Measurements from ENCODE around the gene SPARC.
"Not testable (repeated sequence)": the region's sequence is repeated elsewhere in the genome, so short reads cannot be mapped to it uniquely, and the experiment has no call there.

The SPARC gene

GRCh38 chr5:151700296-151700695, 13.6 kb upstream of the SPARC start:
- DNase-seq (ENCODE audit: low spot score) = no peak

GRCh38 chr5:151699071-151699901, 12.6 kb upstream of the SPARC start:
- DNase-seq (ENCODE audit: low spot score) = no peak

- not testable (repeated sequence) for DNase-seq (ENCODE audit: low spot score)
Measured at GRCh38 chr5:151698081-151698480, 11.4 kb upstream of the SPARC start.

- no peak for DNase-seq (ENCODE audit: low spot score)
Measured at GRCh38 chr5:151697452-151697851, 10.7 kb upstream of the SPARC start.

- no peak for DNase-seq (ENCODE audit: low spot score)
Measured at GRCh38 chr5:151696470-151697061, 9.9 kb upstream of the SPARC start.

GRCh38 chr5:151695464-151695863, 8.7 kb upstream of the SPARC start:
- DNase-seq (ENCODE audit: low spot score) = no peak

GRCh38 chr5:151694035-151694485, 7.3 kb upstream of the SPARC start:
- DNase-seq (ENCODE audit: low spot score) = no peak

GRCh38 chr5:151692312-151692711, 5.6 kb upstream of the SPARC start:
- no peak for DNase-seq (ENCODE audit: low spot score)

GRCh38 chr5:151691706-151692105, 5.0 kb upstream of the SPARC start:
- no peak for DNase-seq (ENCODE audit: low spot score)

GRCh38 chr5:151689591-151689990, 2.9 kb upstream of the SPARC start:
- not testable (repeated sequence) for DNase-seq (ENCODE audit: low spot score)

- DNase-seq (ENCODE audit: low spot score) = no peak
Measured at GRCh38 chr5:151688436-151688835, 1.7 kb upstream of the SPARC start.

- DNase-seq (ENCODE audit: low spot score) = no peak
Measured at GRCh38 chr5:151685749-151686673, 704 bp downstream of the SPARC start.

- DNase-seq (ENCODE audit: low spot score) = no peak
Measured at GRCh38 chr5:151684690-151685361, 1.9 kb downstream of the SPARC start.

- DNase-seq (ENCODE audit: low spot score) = no peak
Measured at GRCh38 chr5:151683986-151684588, 2.6 kb downstream of the SPARC start.

- DNase-seq (ENCODE audit: low spot score) = no peak
Measured at GRCh38 chr5:151683444-151683843, 3.3 kb downstream of the SPARC start.

GRCh38 chr5:151682751-151683331, 3.9 kb downstream of the SPARC start:
- no peak for DNase-seq (ENCODE audit: low spot score)

- no peak for DNase-seq (ENCODE audit: low spot score)
Measured at GRCh38 chr5:151682240-151682639, 4.5 kb downstream of the SPARC start.

GRCh38 chr5:151680944-151681427, 5.7 kb downstream of the SPARC start:
- DNase-seq (ENCODE audit: low spot score) = no peak

- not testable (repeated sequence) for DNase-seq (ENCODE audit: low spot score)
Measured at GRCh38 chr5:151680156-151680505, 6.6 kb downstream of the SPARC start.

- no peak for DNase-seq (ENCODE audit: low spot score)
Measured at GRCh38 chr5:151679421-151680155, 7.1 kb downstream of the SPARC start.

Measured in NAMALWA (cell line).